ENCODE data around the gene STK32C.

DNA sequence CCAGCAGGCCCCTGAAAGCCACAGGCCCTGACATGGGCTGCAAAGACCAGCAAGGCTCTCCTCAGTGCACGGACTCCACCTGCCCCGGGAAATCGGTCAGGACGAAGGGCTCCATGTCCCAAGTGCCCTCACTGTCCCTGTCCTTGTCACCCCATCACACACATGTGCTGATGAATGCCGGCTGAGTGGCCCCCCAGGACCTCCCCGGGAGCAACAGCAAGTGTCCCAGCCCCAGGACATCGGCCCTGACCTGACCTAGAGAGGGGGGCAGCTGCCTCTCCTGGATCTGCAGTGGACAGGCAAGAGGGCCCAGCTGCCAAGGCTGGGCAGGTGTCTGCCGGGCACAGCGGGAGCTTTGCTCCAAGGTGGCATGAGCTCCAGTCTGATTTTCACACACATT lies 49.8 kb downstream of the STK32C start:
- no peak for TF ChIP-seq SPI1 (IDR thresholded peaks at IDR 0.05; ENCODE audit: borderline replicate concordance, low read depth)
- TF ChIP-seq, protein P1, sequence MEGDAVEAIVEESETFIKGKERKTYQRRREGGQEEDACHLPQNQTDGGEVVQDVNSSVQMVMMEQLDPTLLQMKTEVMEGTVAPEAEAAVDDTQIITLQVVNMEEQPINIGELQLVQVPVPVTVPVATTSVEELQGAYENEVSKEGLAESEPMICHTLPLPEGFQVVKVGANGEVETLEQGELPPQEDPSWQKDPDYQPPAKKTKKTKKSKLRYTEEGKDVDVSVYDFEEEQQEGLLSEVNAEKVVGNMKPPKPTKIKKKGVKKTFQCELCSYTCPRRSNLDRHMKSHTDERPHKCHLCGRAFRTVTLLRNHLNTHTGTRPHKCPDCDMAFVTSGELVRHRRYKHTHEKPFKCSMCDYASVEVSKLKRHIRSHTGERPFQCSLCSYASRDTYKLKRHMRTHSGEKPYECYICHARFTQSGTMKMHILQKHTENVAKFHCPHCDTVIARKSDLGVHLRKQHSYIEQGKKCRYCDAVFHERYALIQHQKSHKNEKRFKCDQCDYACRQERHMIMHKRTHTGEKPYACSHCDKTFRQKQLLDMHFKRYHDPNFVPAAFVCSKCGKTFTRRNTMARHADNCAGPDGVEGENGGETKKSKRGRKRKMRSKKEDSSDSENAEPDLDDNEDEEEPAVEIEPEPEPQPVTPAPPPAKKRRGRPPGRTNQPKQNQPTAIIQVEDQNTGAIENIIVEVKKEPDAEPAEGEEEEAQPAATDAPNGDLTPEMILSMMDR (IDR thresholded peaks at IDR 0.05; ENCODE audit: insufficient read depth, low read length): no peak
- TF ChIP-seq, protein P2, sequence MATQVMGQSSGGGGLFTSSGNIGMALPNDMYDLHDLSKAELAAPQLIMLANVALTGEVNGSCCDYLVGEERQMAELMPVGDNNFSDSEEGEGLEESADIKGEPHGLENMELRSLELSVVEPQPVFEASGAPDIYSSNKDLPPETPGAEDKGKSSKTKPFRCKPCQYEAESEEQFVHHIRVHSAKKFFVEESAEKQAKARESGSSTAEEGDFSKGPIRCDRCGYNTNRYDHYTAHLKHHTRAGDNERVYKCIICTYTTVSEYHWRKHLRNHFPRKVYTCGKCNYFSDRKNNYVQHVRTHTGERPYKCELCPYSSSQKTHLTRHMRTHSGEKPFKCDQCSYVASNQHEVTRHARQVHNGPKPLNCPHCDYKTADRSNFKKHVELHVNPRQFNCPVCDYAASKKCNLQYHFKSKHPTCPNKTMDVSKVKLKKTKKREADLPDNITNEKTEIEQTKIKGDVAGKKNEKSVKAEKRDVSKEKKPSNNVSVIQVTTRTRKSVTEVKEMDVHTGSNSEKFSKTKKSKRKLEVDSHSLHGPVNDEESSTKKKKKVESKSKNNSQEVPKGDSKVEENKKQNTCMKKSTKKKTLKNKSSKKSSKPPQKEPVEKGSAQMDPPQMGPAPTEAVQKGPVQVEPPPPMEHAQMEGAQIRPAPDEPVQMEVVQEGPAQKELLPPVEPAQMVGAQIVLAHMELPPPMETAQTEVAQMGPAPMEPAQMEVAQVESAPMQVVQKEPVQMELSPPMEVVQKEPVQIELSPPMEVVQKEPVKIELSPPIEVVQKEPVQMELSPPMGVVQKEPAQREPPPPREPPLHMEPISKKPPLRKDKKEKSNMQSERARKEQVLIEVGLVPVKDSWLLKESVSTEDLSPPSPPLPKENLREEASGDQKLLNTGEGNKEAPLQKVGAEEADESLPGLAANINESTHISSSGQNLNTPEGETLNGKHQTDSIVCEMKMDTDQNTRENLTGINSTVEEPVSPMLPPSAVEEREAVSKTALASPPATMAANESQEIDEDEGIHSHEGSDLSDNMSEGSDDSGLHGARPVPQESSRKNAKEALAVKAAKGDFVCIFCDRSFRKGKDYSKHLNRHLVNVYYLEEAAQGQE (IDR thresholded peaks at IDR 0.05; ENCODE audit: insufficient replicate concordance, low read depth): no peak
- TF ChIP-seq GABPA (IDR thresholded peaks at IDR 0.05; ENCODE audit: low read depth): no peak
